ENCODE results near the gene INMT.

GRCh38 chr7:30703756-30704155, 48.2 kb upstream of the INMT start:
- no peak for TF ChIP-seq POLR2AphosphoS5 (IDR thresholded peaks at IDR 0.05; ENCODE audit: low read depth)
- no peak for TF ChIP-seq CTCF (conservative IDR thresholded peaks at IDR 0.05; ENCODE audit: low read depth in 2 of 2)
- TF ChIP-seq CREB1 (CRISPR knock-in tag; IDR thresholded peaks at IDR 0.05; ENCODE audit: low read depth) = no peak
- TF ChIP-seq EZH2 (IDR thresholded peaks at IDR 0.05; ENCODE audit: low read depth, unreplicated experiment) = no peak
- TF ChIP-seq REST (IDR thresholded peaks at IDR 0.05; ENCODE audit: unreplicated experiment) = no peak
- TF ChIP-seq EZH2phosphoT487 (IDR thresholded peaks at IDR 0.05; ENCODE audit: unreplicated experiment) = no peak
- TF ChIP-seq ZNF331 (CRISPR knock-in tag; IDR thresholded peaks at IDR 0.05; ENCODE audit: low read depth) = no peak
- no peak for TF ChIP-seq STAT1 (IDR thresholded peaks at IDR 0.05; ENCODE audit: unreplicated experiment)

Measured in GM23338 (cell line).